BE2C (cell line): ENCODE results near the gene PHLPP1.
A peak's percentile ranks its signal among the peaks of the same experiment; 100 is the strongest.

Experiments
- DNase-seq: peaks from one replicate; pipeline ENCODE4 v3.0.0-alpha.2; 2020
- H3K27me3 ChIP-seq: fragments of 250-450 bp; sonication (Bioruptor Pico); 2 replicates; pipeline ENCODE4 v1.5.1; 2020; ENCODE audit warnings: mild to moderate bottlenecking
- H3K36me3 ChIP-seq: fragments of 250-450 bp; sonication (Bioruptor Pico); 2 replicates; pipeline ENCODE4 v1.5.1; 2020; ENCODE audit warnings: mild to moderate bottlenecking
- H3K4me1 ChIP-seq: fragments of 250-450 bp; sonication (Bioruptor Pico); 2 replicates; pipeline ENCODE4 v1.5.1; 2020
- H3K4me3 ChIP-seq: 2 replicates; pipeline ENCODE4 v1.5.1; 2011; ENCODE audit warnings: low read depth, low read length
- H3K9me3 ChIP-seq: fragments of 250-450 bp; sonication (Bioruptor Pico); 2 replicates; pipeline ENCODE4 v1.5.1; 2020
- CTCF ChIP-seq: IDR thresholded peaks from 2 replicates; pipeline ENCODE4 v1.5.1; 2012; ENCODE audit warnings: mild to moderate bottlenecking, low read depth, low read length

PHLPP1 gene

GRCh38 chr18:62710417-62710816 is 4.9 kb upstream of the PHLPP1 start:
- H3K36me3 ChIP-seq, result no peaks in the 10 kb centered on the region
- H3K4me1 ChIP-seq, result no peaks in the 10 kb centered on the region
- DNase-seq, result no peak
- no peak overlapping the region for H3K4me3 ChIP-seq
- no peaks in the 10 kb centered on the region for H3K27me3 ChIP-seq
- H3K9me3 ChIP-seq, result no peaks in the 10 kb centered on the region
- TF ChIP-seq CTCF, result no peak

- no peak for TF ChIP-seq CTCF
- no peak for DNase-seq
- no peak overlapping the region for H3K4me3 ChIP-seq
- H3K9me3 ChIP-seq, result no peaks in the 10 kb centered on the region
- H3K27me3 ChIP-seq, result peaks cover 10% of the 10 kb centered on the region
- no peaks in the 10 kb centered on the region for H3K4me1 ChIP-seq
- no peaks in the 10 kb centered on the region for H3K36me3 ChIP-seq
Observed at GRCh38 chr18:62711781-62712180, 3.6 kb upstream of the PHLPP1 start.

GRCh38 chr18:62713651-62714247 is 1.6 kb upstream of the PHLPP1 start:
- H3K4me3 ChIP-seq, result no peak overlapping the region
- peaks cover 23% of the 10 kb centered on the region for H3K27me3 ChIP-seq
- TF ChIP-seq CTCF, result no peak
- H3K36me3 ChIP-seq, result no peaks in the 10 kb centered on the region
- no peaks in the 10 kb centered on the region for H3K4me1 ChIP-seq
- H3K9me3 ChIP-seq, result no peaks in the 10 kb centered on the region
- no peak for DNase-seq

GRCh38 chr18:62714671-62715435 is 488 bp upstream of the PHLPP1 start:
- Histone ChIP-seq H3K4me1 (no peaks in the 10 kb centered on the region), H3K9me3 (no peaks in the 10 kb centered on the region), H3K27me3 (peaks cover 27% of the 10 kb centered on the region), H3K36me3 (no peaks in the 10 kb centered on the region), H3K4me3 (peak overlapping the region; percentile 47)
- DNase-seq, result peak; percentile 95
- TF ChIP-seq CTCF, result peak; percentile 61

GRCh38 chr18:62715759-62716615 is 646 bp downstream of the PHLPP1 start:
- Histone ChIP-seq H3K27me3 (peaks cover 27% of the 10 kb centered on the region), H3K4me3 (no peak overlapping the region; the same call in 1 of the 2 replicates), H3K4me1 (no peaks in the 10 kb centered on the region), H3K36me3 (no peaks in the 10 kb centered on the region), H3K9me3 (no peaks in the 10 kb centered on the region)
- TF ChIP-seq CTCF, result no peak
- peak; percentile 29 for DNase-seq
